Smooth muscle cell (in vitro differentiated cells): ENCODE results near the gene PPM1J. TPM values are rescaled to one million over a fixed set of nuclear protein-coding genes. Genes with fewer than 3 reads are reported as not detected.

Experiments used
- DNase-seq: peaks from one replicate; lab custom pipeline; 2025; ENCODE audit not compliant: unreplicated experiment; lab: John Stamatoyannopoulos, UW
- H2AFZ ChIP-seq: fragments of 200-600 bp; sonication (generic); 2 replicates; pipeline ENCODE4 v1.6.0; 2016; ENCODE audit warnings: antibody characterized with exemption, low read depth, mild to moderate bottlenecking
- H3F3A ChIP-seq: fragments of 200-600 bp; sonication (generic); 2 replicates; pipeline ENCODE4 v1.6.0; 2017; ENCODE audit warnings: antibody characterized with exemption, low read depth
- H3K27ac ChIP-seq: fragments of 200-600 bp; sonication (generic); 2 replicates; pipeline ENCODE4 v1.5.1; 2016; ENCODE audit warnings: low read depth, mild to moderate bottlenecking
- H3K27me3 ChIP-seq: fragments of 200-600 bp; sonication (generic); 2 replicates; pipeline ENCODE4 v1.6.1; 2016; ENCODE audit warnings: low read depth, mild to moderate bottlenecking
- H3K36me3 ChIP-seq: fragments of 200-600 bp; sonication (generic); 2 replicates; pipeline ENCODE4 v1.5.1; 2016; ENCODE audit warnings: low read depth
- H3K4me1 ChIP-seq: fragments of 200-600 bp; sonication (generic); 2 replicates; pipeline ENCODE4 v1.5.1; 2016; ENCODE audit warnings: low read depth
- H3K4me2 ChIP-seq: fragments of 200-600 bp; sonication (generic); 2 replicates; pipeline ENCODE4 v1.6.0; 2016; ENCODE audit warnings: mild to moderate bottlenecking
- H3K4me3 ChIP-seq: fragments of 200-600 bp; sonication (generic); 2 replicates; pipeline ENCODE4 v1.5.1; 2016; ENCODE audit warnings: mild to moderate bottlenecking
- H3K79me2 ChIP-seq: fragments of 200-600 bp; sonication (generic); 2 replicates; pipeline ENCODE4 v1.6.0; 2016; ENCODE audit warnings: low read depth, mild to moderate bottlenecking
- H3K9ac ChIP-seq: fragments of 200-600 bp; sonication (generic); 2 replicates; pipeline ENCODE4 v1.6.0; 2016; ENCODE audit warnings: low read depth
- H3K9me3 ChIP-seq: fragments of 200-600 bp; sonication (generic); replicated peaks from 2 replicates; pipeline ENCODE4 v1.5.1; 2016; ENCODE audit warnings: low read depth
- H4K20me1 ChIP-seq: fragments of 200-600 bp; sonication (generic); 2 replicates; pipeline ENCODE4 v1.6.0; 2016; ENCODE audit warnings: low read depth
- CTCF ChIP-seq: fragments of 200-600 bp; sonication (generic); IDR thresholded peaks from 2 replicates; pipeline ENCODE4 v1.5.1; 2017; ENCODE audit warnings: borderline replicate concordance, mild to moderate bottlenecking, antibody characterized with exemption; ENCODE audit not compliant: insufficient read depth, poor library complexity, severe bottlenecking
- WGBS: methylation state at CpG from one replicate; pipeline ENCODE4 v1.1.7; 2016; ENCODE audit warnings: low lambda C conversion rate; 5-methylcytosine and 5-hydroxymethylcytosine counted together
- polyA plus RNA-seq: library from polyadenylated mRNA; unstranded; fragments of >200 nt; fragmentation: Nextera tagmentation; extraction: Ambion mirVana; gene quantifications from 2 replicates; pipeline ENCODE4 v1.2.1, GENCODE V29; 2016
- total RNA-seq: library from RNA; depleted of rRNA; stranded (reverse); fragments of >200 nt; gene quantifications from 2 replicates; pipeline ENCODE4 v1.2.3, GENCODE V29; 2014

Gene PPM1J
- total and polyA plus RNA-seq, 2 experiments from 2014 or later, result 1.2 to 5.2 TPM

- no peak for DNase-seq
- no peak for TF ChIP-seq CTCF
- Histone ChIP-seq H3F3A (peaks cover 10% of the 10 kb centered on the region), H3K4me3 (no peak overlapping the region), H3K27me3 (no peaks in the 10 kb centered on the region), H3K4me1 (peaks cover 3% of the 10 kb centered on the region), H3K4me2 (no peak overlapping the region), H3K9ac (no peak overlapping the region), H3K79me2 (peaks cover 52% of the 10 kb centered on the region), H3K27ac (no peak overlapping the region), H2AFZ (no peak overlapping the region), H4K20me1 (peaks cover 12% of the 10 kb centered on the region), H3K9me3 (no peaks in the 10 kb centered on the region), H3K36me3 (no peaks in the 10 kb centered on the region)
- 94% methylated on average over 3 of the region's 3 CpGs for WGBS
Measured at GRCh38 chr1:112676543-112676942, 38.6 kb downstream of the PPM1J start.

- Histone ChIP-seq H3K27me3 (no peaks in the 10 kb centered on the region), H3K9ac (peak overlapping the region; percentile 83), H3K4me1 (peaks cover 3% of the 10 kb centered on the region), H4K20me1 (peaks cover 12% of the 10 kb centered on the region), H3K4me2 (peak overlapping the region; percentile 96), H3K27ac (peak overlapping the region; percentile 70), H3K4me3 (peak overlapping the region; percentile 95), H3F3A (peaks cover 17% of the 10 kb centered on the region), H2AFZ (peak overlapping the region; percentile 54), H3K9me3 (no peaks in the 10 kb centered on the region), H3K79me2 (peaks cover 46% of the 10 kb centered on the region), H3K36me3 (no peaks in the 10 kb centered on the region)
- WGBS, result 45% methylated on average over 7 of the region's 7 CpGs
- DNase-seq, result no peak
- no peak for TF ChIP-seq CTCF
Measured at GRCh38 chr1:112675728-112676381, 39.3 kb downstream of the PPM1J start.

GRCh38 chr1:112674986-112675727, 40.0 kb downstream of the PPM1J start:
- peak overlapping the region; percentile 95 for H3K4me3 ChIP-seq
- H4K20me1 ChIP-seq, result peaks cover 12% of the 10 kb centered on the region
- H3K9ac ChIP-seq, result peak overlapping the region; percentile 83
- H3K4me2 ChIP-seq, result peak overlapping the region; percentile 96
- no peaks in the 10 kb centered on the region for H3K27me3 ChIP-seq
- no peaks in the 10 kb centered on the region for H3K9me3 ChIP-seq
- TF ChIP-seq CTCF, result no peak
- peaks cover 44% of the 10 kb centered on the region for H3K79me2 ChIP-seq
- WGBS, result under 1% methylated on average over 45 of the region's 68 CpGs
- H3K36me3 ChIP-seq, result peaks cover 5% of the 10 kb centered on the region
- H2AFZ ChIP-seq, result peak overlapping the region; percentile 54
- H3K4me1 ChIP-seq, result peaks cover 3% of the 10 kb centered on the region
- DNase-seq, result peak; percentile 63
- H3F3A ChIP-seq, result peaks cover 22% of the 10 kb centered on the region
- H3K27ac ChIP-seq, result peak overlapping the region; percentile 70
